ENCODE data around the gene GRM5.

GRCh38 chr11:88815505-88815904 is 250.3 kb downstream of the GRM5 start:
- TF ChIP-seq EZH2 (IDR thresholded peaks at IDR 0.05; ENCODE audit: insufficient read depth, poor library complexity, severe bottlenecking) (no peak), EZH2phosphoT487 (IDR thresholded peaks at IDR 0.05; ENCODE audit: insufficient read depth, low read depth) (no peak)

Measured in GM23248 (cell line).